Parathyroid adenoma (tissue), 2 donors: Measurements from ENCODE around the gene CCDC83.
"Not testable (repeated sequence)": the region's sequence is repeated elsewhere in the genome, so short reads cannot be mapped to it uniquely, and the experiment has no call there.

Source experiments
- H2AFZ ChIP-seq: fragments of 300-600 bp; sonication (generic); one replicate; pipeline ENCODE4 v1.7.0; 2017; ENCODE audit warnings: antibody characterized with exemption, mild to moderate bottlenecking
- H3K27ac ChIP-seq: fragments of 300-600 bp; sonication (generic); one replicate; pipeline ENCODE4 v1.7.0; 2017
- H3K27me3 ChIP-seq: fragments of 300-600 bp; sonication (generic); one replicate; pipeline ENCODE4 v1.7.0; 2017; ENCODE audit warnings: low read length; ENCODE audit not compliant: control insufficient read depth, insufficient read depth
- H3K36me3 ChIP-seq: fragments of 300-600 bp; sonication (generic); one replicate; pipeline ENCODE4 v1.7.0; 2017; ENCODE audit warnings: low read length; ENCODE audit not compliant: control insufficient read depth, insufficient read depth
- H3K4me1 ChIP-seq: fragments of 300-600 bp; sonication (generic); one replicate; pipeline ENCODE4 v1.7.0; 2017; ENCODE audit warnings: control low read depth
- H3K4me2 ChIP-seq: fragments of 300-600 bp; sonication (generic); one replicate; pipeline ENCODE4 v1.7.0; 2017; ENCODE audit warnings: low read length
- H3K4me3 ChIP-seq: fragments of 300-600 bp; sonication (generic); one replicate; pipeline ENCODE4 v1.7.0; 2017; ENCODE audit warnings: low read depth, low read length
- H3K79me2 ChIP-seq: fragments of 300-600 bp; sonication (generic); one replicate; pipeline ENCODE4 v1.7.0; 2017; ENCODE audit warnings: control low read depth
- H3K9ac ChIP-seq: fragments of 300-600 bp; sonication (generic); one replicate; pipeline ENCODE4 v1.7.0; 2017; ENCODE audit warnings: mild to moderate bottlenecking
- H3K9me3 ChIP-seq: fragments of 300-600 bp; sonication (generic); one replicate; pipeline ENCODE4 v1.7.0; 2017; ENCODE audit warnings: low read length; ENCODE audit not compliant: control insufficient read depth
- CTCF ChIP-seq: fragments of 300-600 bp; sonication (generic); IDR thresholded peaks from one replicate; pipeline ENCODE4 v1.7.0; 2017; ENCODE audit warnings: antibody characterized with exemption, mild to moderate bottlenecking
- donor health status: primary hyperparathyroidism.

The CCDC83 gene

GRCh38 chr11:85951049-85951405 is 95.8 kb downstream of the CCDC83 start:
- no peaks in the 10 kb centered on the region for H3K27me3 ChIP-seq
- no peaks in the 10 kb centered on the region for H3K9me3 ChIP-seq
- TF ChIP-seq CTCF = no peak
- no peak overlapping the region for H3K4me3 ChIP-seq
- H3K4me1 ChIP-seq = peaks cover 23% of the 10 kb centered on the region
- no peaks in the 10 kb centered on the region for H3K36me3 ChIP-seq
- H3K9ac ChIP-seq = no peak overlapping the region
- no peak overlapping the region for H2AFZ ChIP-seq
- no peaks in the 10 kb centered on the region for H3K79me2 ChIP-seq
- H3K4me2 ChIP-seq = no peak overlapping the region
- no peak overlapping the region for H3K27ac ChIP-seq

- Histone ChIP-seq H3K9me3 (no peaks in the 10 kb centered on the region), H3K4me1 (peaks cover 18% of the 10 kb centered on the region), H3K9ac (no peak overlapping the region), H3K27me3 (no peaks in the 10 kb centered on the region), H3K27ac (no peak overlapping the region), H3K79me2 (no peaks in the 10 kb centered on the region), H3K36me3 (no peaks in the 10 kb centered on the region), H3K4me3 (no peak overlapping the region), H2AFZ (no peak overlapping the region), H3K4me2 (no peak overlapping the region)
- TF ChIP-seq CTCF = no peak
Measured at GRCh38 chr11:85951428-85952107, 96.4 kb downstream of the CCDC83 start.

GRCh38 chr11:85952108-85952485 is 96.9 kb downstream of the CCDC83 start:
- not testable (repeated sequence) for H3K9ac ChIP-seq, H3K79me2 ChIP-seq, H3K9me3 ChIP-seq, H3K27me3 ChIP-seq, H3K36me3 ChIP-seq, H3K4me2 ChIP-seq, H2AFZ ChIP-seq, H3K4me3 ChIP-seq, H3K27ac ChIP-seq
- peaks cover 15% of the 10 kb centered on the region for H3K4me1 ChIP-seq

GRCh38 chr11:85953491-85954143 is 98.4 kb downstream of the CCDC83 start:
- Histone ChIP-seq H3K9ac (no peak overlapping the region), H3K27ac (peak overlapping the region; percentile 64), H2AFZ (no peak overlapping the region), H3K36me3 (no peaks in the 10 kb centered on the region), H3K4me1 (peaks cover 10% of the 10 kb centered on the region), H3K4me2 (no peak overlapping the region), H3K79me2 (no peaks in the 10 kb centered on the region), H3K4me3 (no peak overlapping the region), H3K27me3 (no peaks in the 10 kb centered on the region), H3K9me3 (no peaks in the 10 kb centered on the region)
- TF ChIP-seq CTCF = no peak

- no peak overlapping the region for H3K4me3 ChIP-seq
- H3K36me3 ChIP-seq = no peaks in the 10 kb centered on the region
- H3K4me2 ChIP-seq = no peak overlapping the region
- no peak overlapping the region for H3K9ac ChIP-seq
- TF ChIP-seq CTCF = no peak
- H3K27ac ChIP-seq = peak overlapping the region; percentile 64
- no peak overlapping the region for H2AFZ ChIP-seq
- no peaks in the 10 kb centered on the region for H3K79me2 ChIP-seq
- peaks cover 10% of the 10 kb centered on the region for H3K4me1 ChIP-seq
- no peaks in the 10 kb centered on the region for H3K27me3 ChIP-seq
- H3K9me3 ChIP-seq = no peaks in the 10 kb centered on the region
Measured at GRCh38 chr11:85955531-85955930, 100.3 kb downstream of the CCDC83 start.
